ENCODE results near the gene OVOL1. TPM values are rescaled to one million over a fixed set of nuclear protein-coding genes. Genes with fewer than 3 reads are reported as not detected.
"Not testable (repeated sequence)": the region's sequence is repeated elsewhere in the genome, so short reads cannot be mapped to it uniquely, and the experiment has no call there.

Gene OVOL1
- total RNA-seq, 1 donor from 2014 or later: 1.4 TPM

DNA sequence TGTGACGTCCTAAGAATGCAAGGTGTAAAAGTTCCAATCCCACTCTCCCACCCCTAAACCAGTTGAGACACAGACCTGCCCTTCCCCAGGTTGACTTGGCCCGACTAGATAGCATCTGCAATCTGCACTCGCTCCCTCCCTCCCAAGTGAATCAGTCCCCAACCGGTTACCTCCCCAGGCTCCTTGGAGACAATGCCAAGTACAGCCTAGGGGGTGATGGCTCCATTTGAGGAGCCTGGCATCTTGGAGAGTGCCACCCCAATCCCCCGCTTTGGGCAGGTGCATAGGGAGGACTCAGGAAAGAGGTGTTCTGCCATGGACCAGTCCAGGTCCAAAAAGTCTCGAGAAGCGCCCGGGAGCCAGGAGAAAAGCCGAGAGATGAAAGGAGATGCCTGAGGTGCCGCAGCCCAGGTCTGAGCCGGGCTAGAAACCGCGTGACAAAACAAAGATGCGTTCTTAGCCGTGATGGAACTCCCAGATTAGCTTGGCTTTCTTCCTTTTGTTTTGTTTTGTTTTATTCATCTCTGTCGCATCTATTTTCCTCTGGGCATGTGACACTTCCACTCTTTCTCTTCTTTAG, 28.2 kb downstream of the OVOL1 start:
- DNase-seq (ENCODE audit: low spot score): no peak

DNA sequence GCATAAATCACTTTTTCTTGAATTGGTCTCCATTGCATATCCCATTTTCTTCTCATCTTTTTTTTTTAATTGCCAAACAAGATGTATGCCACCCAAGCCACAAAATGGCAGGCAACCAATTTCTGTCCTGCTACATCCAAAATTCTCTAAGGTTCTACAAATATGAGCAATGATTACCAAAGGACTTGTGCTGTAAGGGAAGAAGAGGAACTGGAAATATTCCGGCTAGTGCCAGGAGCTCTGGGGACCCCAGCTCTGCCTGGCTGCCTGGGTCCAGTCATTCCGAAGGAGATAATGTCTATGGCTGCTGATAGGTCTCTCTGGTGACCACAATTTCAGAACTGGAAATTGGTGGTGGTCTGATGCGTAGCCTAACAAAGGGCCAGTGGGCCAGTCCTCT, 29.8 kb downstream of the OVOL1 start:
- DNase-seq (ENCODE audit: low spot score): no peak

DNA sequence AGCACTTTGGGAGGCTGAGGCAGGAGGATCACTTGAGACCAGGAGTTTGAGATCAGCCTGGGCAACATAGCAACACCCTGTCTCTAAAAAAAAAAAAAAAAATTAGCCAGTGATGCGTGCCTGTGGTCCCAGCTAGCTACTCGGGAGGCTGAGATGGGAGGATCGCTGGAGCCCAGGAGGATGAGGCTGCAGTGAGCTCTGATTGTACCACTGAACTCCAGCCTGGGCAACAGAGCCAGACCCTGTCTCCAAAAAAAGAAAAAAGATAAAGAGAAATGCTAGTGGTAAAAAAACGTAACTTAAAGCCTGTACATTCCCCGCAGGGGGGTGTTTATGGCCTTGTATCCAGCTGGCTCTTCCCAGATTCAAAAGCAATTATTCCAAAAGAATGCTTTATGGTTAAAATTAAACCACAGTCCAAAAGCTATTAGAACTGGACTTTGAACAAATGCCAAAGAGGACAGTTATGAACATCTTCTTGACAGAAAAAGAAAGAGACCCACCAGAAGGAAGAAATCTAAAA, 30.5 kb downstream of the OVOL1 start:
- no peak for DNase-seq (ENCODE audit: low spot score)

- DNase-seq (ENCODE audit: low spot score): peak; percentile 88
Observed at GRCh38 chr11:65817835-65818680, 31.2 kb downstream of the OVOL1 start.

DNA sequence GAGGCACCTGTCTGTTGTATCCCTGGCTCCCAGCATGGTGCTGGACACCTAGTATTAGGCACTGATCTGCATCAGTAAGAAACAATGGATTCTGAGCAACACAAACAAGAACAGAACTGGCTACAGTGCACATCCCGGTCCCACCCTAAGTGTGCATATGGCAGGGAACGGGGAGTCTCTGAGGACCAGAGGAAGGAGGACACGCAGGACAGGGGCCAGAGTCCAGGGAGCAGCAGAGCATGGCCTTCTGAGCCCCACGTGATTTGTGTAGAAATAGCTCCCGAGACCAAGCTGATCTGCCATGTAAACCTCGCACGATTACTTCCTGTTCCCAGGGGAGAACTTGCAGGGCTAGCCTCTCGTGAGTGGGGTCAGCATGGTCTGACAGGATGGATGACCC, 34.2 kb downstream of the OVOL1 start:
- no peak for DNase-seq (ENCODE audit: low spot score)

DNA sequence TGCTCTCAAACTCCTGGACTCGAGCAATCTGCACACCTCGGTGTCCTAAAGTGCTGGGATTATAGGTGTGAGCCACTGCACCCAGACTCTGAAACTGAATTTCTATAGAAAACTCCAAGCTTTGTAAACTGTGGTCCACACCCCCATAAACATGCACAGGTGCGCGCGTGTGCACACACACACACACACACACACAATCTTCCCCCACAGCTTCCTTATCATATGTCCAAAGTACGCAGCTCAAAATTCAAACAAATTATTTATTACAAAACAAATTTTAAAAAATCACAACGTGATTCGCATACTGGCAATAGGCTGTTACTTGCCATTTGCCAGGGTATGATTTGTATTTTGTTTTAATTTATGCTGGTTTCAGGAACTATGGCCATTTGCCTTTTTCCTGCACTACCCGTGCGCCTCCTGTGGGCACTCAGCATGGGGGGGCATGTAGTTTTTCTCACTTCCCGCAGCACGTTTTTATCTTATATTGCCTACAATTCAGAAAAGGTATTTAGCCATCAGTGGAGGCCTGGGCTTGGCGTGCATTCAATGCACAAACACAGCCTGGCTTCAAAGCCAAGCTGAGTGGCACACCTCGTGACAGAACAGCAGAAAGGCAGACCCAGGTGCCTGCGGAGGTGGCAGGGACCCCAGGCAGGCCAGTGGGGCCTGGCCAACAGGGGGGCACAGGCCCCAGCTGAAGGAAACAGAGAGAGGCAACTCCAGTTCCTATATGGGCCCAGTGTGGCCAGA, 36.1 kb downstream of the OVOL1 start:
- DNase-seq (ENCODE audit: low spot score): no peak

GRCh38 chr11:65826984-65827735, 40.3 kb downstream of the OVOL1 start:
- DNase-seq (ENCODE audit: low spot score): no peak

DNA sequence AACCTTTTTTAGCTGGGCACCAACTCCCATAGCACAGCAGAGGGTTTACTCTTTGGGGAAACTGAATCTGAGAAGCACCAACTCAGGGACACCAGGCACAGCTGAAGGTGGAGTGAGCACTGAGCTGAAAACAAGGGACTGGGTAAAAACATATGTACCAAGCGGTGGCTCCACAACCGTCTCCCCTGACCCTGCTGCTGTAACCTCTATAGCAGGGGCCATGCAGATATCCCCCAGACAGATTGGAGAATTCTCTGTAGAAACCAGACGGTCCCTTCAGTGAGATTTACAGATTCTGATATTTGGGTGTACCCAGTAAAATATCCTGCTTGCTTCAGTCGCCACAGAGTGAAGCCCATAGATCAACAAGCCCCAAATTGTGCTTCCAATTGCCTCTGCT, 42.6 kb downstream of the OVOL1 start:
- no peak for DNase-seq (ENCODE audit: low spot score)

DNA sequence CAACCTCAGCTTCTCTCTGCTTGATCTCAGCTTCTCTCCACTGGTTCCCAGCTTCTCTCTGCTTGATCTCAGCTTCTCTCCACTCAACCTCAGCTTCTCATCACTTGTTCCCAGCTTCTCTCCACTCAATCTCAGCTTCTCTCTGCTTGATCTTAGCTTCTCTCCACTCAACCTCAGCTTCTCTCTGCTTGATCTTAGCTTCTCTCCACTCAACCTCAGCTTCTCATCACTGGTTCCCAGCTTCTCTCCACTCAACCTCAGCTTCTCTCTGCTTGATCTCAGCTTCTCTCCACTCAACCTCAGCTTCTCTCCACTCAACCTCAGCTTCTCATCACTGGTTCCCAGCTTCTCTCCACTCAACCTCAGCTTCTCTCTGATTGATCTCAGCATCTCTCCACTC, 45.4 kb downstream of the OVOL1 start:
- not testable (repeated sequence) for DNase-seq (ENCODE audit: low spot score)

GRCh38 chr11:65833297-65834030, 46.6 kb downstream of the OVOL1 start, which contains the start of gene SNX32:
Gene SNX32 (plus strand): TSS chr11:65833963. CDS start chr11:65834066, 103 bp downstream.
- DNase-seq (ENCODE audit: low spot score): peak; percentile 96

DNA sequence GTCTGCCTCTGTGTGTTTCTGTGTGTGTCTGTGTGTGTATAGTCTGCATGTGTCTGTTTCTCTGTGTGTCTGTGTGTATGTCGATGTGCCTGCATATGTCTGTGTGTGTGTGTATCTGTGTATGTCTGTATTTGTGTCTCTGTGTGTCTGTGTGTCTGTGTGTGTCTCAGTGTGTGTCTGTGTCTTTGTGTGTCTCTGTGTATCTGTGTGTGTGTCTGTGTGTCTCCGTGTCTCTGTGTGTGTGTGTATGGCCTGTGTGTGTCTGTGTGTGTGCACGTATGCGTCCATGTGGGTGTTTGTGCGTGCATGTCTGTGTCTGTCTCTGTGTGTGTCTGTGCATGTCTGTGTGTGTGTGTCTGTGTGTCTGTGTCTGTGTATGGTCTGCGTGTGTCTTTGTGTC, 47.3 kb downstream of the OVOL1 start:
- no peak for DNase-seq (ENCODE audit: low spot score)

- DNase-seq (ENCODE audit: low spot score): no peak
Observed at GRCh38 chr11:65842144-65842543, 55.3 kb downstream of the OVOL1 start.

DNA sequence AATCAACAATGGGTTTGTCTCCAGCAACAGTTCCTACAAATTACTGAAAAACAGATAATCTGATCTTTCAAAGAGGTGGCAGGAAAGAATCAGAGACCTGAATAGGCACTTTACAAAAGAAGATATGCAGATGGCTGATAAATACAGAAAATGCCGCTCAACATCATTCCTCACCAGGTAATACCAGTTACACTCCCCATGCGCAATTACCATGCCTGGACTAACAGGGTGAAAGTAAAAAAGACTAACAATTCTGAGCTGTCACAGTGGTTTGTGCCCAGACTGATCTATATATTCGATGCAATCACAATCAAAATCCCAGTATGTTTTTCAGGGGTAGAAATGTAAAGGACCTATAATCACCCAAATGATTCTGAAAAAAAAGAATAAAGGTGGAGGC, 56.9 kb downstream of the OVOL1 start:
- DNase-seq (ENCODE audit: low spot score): no peak

GRCh38 chr11:65844231-65844872, 57.5 kb downstream of the OVOL1 start:
- DNase-seq (ENCODE audit: low spot score): no peak

Other genes with a start within 250 kb of the OVOL1 start
- 116 TPM for gene LTBP3, start 228.7 kb upstream of the OVOL1 start, total RNA-seq (ENCODE audit: insufficient read depth, low replicate concordance)
- 17.3 TPM for gene ZNRD2, start 216.6 kb upstream of the OVOL1 start, total RNA-seq (ENCODE audit: insufficient read depth, low replicate concordance)
- 36.8 TPM for gene FAM89B, start 214.5 kb upstream of the OVOL1 start, total RNA-seq (ENCODE audit: insufficient read depth, low replicate concordance)
- gene EHBP1L1, start 211.0 kb upstream of the OVOL1 start, total RNA-seq (ENCODE audit: insufficient read depth, low replicate concordance): 91.0 TPM
- gene KCNK7, start 191.3 kb upstream of the OVOL1 start, total RNA-seq (ENCODE audit: insufficient read depth, low replicate concordance): not detected
- 12.0 TPM for gene MAP3K11, start 172.8 kb upstream of the OVOL1 start, total RNA-seq (ENCODE audit: insufficient read depth, low replicate concordance)
- 7.2 TPM for gene PCNX3, start 171.3 kb upstream of the OVOL1 start, total RNA-seq (ENCODE audit: insufficient read depth, low replicate concordance)
- gene SIPA1, start 149.0 kb upstream of the OVOL1 start, total RNA-seq (ENCODE audit: insufficient read depth, low replicate concordance): 23.8 TPM
- gene RELA, start 124.1 kb upstream of the OVOL1 start, total RNA-seq (ENCODE audit: insufficient read depth, low replicate concordance): 7.7 TPM
- gene KAT5, start 74.8 kb upstream of the OVOL1 start, total RNA-seq (ENCODE audit: insufficient read depth, low replicate concordance): 51.8 TPM
- gene RNASEH2C, start 66.3 kb upstream of the OVOL1 start, total RNA-seq (ENCODE audit: insufficient read depth, low replicate concordance): 50.3 TPM
- gene AP5B1, start 6.1 kb upstream of the OVOL1 start, total RNA-seq (ENCODE audit: insufficient read depth, low replicate concordance): 9.6 TPM
- 1.9 TPM for gene SNX32, start 46.9 kb downstream of the OVOL1 start, total RNA-seq (ENCODE audit: insufficient read depth, low replicate concordance)
- 353 TPM for gene CFL1, start 71.1 kb downstream of the OVOL1 start, total RNA-seq (ENCODE audit: insufficient read depth, low replicate concordance)
- gene MUS81, start 73.4 kb downstream of the OVOL1 start, total RNA-seq (ENCODE audit: insufficient read depth, low replicate concordance): 38.3 TPM
- gene EFEMP2, start 85.7 kb downstream of the OVOL1 start, total RNA-seq (ENCODE audit: insufficient read depth, low replicate concordance): 85.5 TPM
- not detected for gene CTSW, start 92.8 kb downstream of the OVOL1 start, total RNA-seq (ENCODE audit: insufficient read depth, low replicate concordance)
- gene FIBP, start 101.4 kb downstream of the OVOL1 start, total RNA-seq (ENCODE audit: insufficient read depth, low replicate concordance): 103 TPM
- gene CCDC85B, start 103.6 kb downstream of the OVOL1 start, total RNA-seq (ENCODE audit: insufficient read depth, low replicate concordance): 8.4 TPM
- not detected for gene FOSL1, start 113.3 kb downstream of the OVOL1 start, total RNA-seq (ENCODE audit: insufficient read depth, low replicate concordance)
- gene C11orf68, start 132.0 kb downstream of the OVOL1 start, total RNA-seq (ENCODE audit: insufficient read depth, low replicate concordance): 15.9 TPM
- 69.6 TPM for gene DRAP1, start 132.4 kb downstream of the OVOL1 start, total RNA-seq (ENCODE audit: insufficient read depth, low replicate concordance)
- gene TSGA10IP, start 158.4 kb downstream of the OVOL1 start, total RNA-seq (ENCODE audit: insufficient read depth, low replicate concordance): not detected
- 38.0 TPM for gene SART1, start 174.7 kb downstream of the OVOL1 start, total RNA-seq (ENCODE audit: insufficient read depth, low replicate concordance)
- gene EIF1AD, start 215.1 kb downstream of the OVOL1 start, total RNA-seq (ENCODE audit: insufficient read depth, low replicate concordance): 16.1 TPM
- 31.3 TPM for gene BANF1, start 215.4 kb downstream of the OVOL1 start, total RNA-seq (ENCODE audit: insufficient read depth, low replicate concordance)
- gene CST6, start 224.9 kb downstream of the OVOL1 start, total RNA-seq (ENCODE audit: insufficient read depth, low replicate concordance): 4.6 TPM
- 0.48 TPM for gene CATSPER1, start 239.4 kb downstream of the OVOL1 start, total RNA-seq (ENCODE audit: insufficient read depth, low replicate concordance)

Measured in umbilical cord (tissue), 2 donors.